Measurements from ENCODE around the gene GRAMD1B. TPM values are rescaled to one million over a fixed set of nuclear protein-coding genes. Genes with fewer than 3 reads are reported as not detected.
A peak's percentile ranks its signal among the peaks of the same experiment; 100 is the strongest.

The GRAMD1B gene
- total RNA-seq, 1 experiment from 2014 or later, result 1.2 TPM

DNA sequence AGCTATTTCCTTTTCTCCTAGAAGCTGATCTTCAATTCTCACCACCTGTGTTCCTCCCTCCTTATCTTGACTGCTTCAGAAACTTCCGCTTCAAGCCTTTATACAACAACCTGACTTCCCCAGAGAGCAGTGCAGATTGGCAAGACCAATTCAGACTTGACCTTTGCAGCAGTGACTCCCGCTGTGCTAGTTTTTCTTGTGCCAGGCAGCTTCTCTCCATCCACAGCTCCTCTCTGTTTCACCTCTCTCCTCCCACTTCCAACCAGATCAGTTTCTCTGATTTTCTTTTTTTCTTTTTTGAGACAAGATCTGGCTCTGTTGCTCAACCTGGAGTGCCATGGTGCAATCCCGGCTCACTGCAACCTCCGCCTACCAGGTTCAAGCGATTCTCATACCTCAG, 74.3 kb downstream of the GRAMD1B start:
- Histone ChIP-seq H3K4me3 (ENCODE audit: low read depth, low read length) (no peak overlapping the region), H3K4me1 (no peaks in the 10 kb centered on the region), H3K27me3 (replicated peaks; ENCODE audit: control insufficient read depth, insufficient read depth, low read length) (no peaks in the 10 kb centered on the region), H3K36me3 (ENCODE audit: control insufficient read depth, insufficient read depth, low read length) (no peaks in the 10 kb centered on the region), H3K9me3 (no peaks in the 10 kb centered on the region)
- peaks cover 24% of the 10 kb centered on the region for H3K27me3 Mint-ChIP-seq (ENCODE audit: insufficient read depth, unreplicated experiment)
- H3K4me3 Mint-ChIP-seq (ENCODE audit: unreplicated experiment), result no peak overlapping the region
- no peaks in the 10 kb centered on the region for H3K9me3 Mint-ChIP-seq (ENCODE audit: unreplicated experiment)
- no peaks in the 10 kb centered on the region for H3K4me1 Mint-ChIP-seq (ENCODE audit: low read depth, unreplicated experiment)
- intact Hi-C loops (cut with micrococcal nuclease; ENCODE audit: unreplicated experiment), result no loop called here
- no peak overlapping the region for H3K27ac Mint-ChIP-seq (ENCODE audit: unreplicated experiment)
- TF ChIP-seq, protein P1, sequence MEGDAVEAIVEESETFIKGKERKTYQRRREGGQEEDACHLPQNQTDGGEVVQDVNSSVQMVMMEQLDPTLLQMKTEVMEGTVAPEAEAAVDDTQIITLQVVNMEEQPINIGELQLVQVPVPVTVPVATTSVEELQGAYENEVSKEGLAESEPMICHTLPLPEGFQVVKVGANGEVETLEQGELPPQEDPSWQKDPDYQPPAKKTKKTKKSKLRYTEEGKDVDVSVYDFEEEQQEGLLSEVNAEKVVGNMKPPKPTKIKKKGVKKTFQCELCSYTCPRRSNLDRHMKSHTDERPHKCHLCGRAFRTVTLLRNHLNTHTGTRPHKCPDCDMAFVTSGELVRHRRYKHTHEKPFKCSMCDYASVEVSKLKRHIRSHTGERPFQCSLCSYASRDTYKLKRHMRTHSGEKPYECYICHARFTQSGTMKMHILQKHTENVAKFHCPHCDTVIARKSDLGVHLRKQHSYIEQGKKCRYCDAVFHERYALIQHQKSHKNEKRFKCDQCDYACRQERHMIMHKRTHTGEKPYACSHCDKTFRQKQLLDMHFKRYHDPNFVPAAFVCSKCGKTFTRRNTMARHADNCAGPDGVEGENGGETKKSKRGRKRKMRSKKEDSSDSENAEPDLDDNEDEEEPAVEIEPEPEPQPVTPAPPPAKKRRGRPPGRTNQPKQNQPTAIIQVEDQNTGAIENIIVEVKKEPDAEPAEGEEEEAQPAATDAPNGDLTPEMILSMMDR (IDR thresholded peaks at IDR 0.05; ENCODE audit: insufficient read depth in 1 of 2, low read depth in 1 of 2, low read length in 1 of 2, severe bottlenecking in 1 of 2, unreplicated experiment in 1 of 2), result no peak
- POLR2A ChIA-PET, result no interaction called here
- H3K36me3 Mint-ChIP-seq (ENCODE audit: insufficient read depth, unreplicated experiment), result no peaks in the 10 kb centered on the region
- no TSS peak for BruUV-seq (replicated peaks)
- CTCF ChIA-PET, result interaction anchor here (0.6 kb wide), 1 partner anchor 11 kb away, joined by 4 read pairs; no protein-coding TSS in a partner anchor
- DNase-seq, result peak in 1 of 2 experiments; percentile 8

DNA sequence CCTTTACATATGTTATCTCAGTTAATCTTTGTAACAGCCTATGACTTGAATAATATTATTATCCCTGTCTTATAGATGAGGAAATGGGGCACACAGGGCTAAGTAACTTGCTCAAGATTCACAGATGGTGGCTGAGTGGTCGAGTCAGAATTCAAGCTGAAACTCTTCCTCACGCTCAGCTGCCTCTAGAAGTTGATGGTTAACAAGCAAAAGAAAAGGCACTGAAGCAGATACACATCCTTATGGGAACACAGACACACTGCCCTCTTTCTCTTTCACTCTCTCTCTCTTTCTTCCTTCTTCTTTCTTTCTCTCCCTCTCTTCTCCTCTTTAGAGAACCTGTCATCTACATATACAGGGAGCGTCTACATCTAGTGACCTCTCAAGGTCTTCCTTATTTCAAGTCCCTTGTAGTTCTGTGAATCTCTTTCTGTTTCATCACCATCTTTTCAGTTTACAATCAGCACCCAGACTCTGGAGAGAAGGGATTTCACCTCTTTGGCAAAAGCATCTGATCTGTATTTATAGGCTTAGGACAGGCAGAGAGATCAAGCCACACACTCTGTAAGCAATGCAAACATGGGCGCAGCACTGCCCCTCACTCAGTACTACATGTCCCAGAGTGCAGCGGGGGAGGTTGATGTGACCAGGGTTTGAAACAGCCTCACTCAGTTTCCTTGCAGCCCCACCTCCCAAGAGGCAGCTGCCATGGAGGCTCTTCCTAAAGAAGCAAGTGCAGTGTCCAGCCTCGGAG, 75.7 kb downstream of the GRAMD1B start:
- Mint-ChIP-seq H3K4me3 (ENCODE audit: unreplicated experiment) (no peak overlapping the region), H3K27me3 (ENCODE audit: insufficient read depth, unreplicated experiment) (peaks cover 24% of the 10 kb centered on the region), H3K36me3 (ENCODE audit: insufficient read depth, unreplicated experiment) (no peaks in the 10 kb centered on the region), H3K4me1 (ENCODE audit: low read depth, unreplicated experiment) (no peaks in the 10 kb centered on the region), H3K27ac (ENCODE audit: unreplicated experiment) (no peak overlapping the region), H3K9me3 (ENCODE audit: unreplicated experiment) (no peaks in the 10 kb centered on the region)
- BruUV-seq (replicated peaks), result no TSS peak
- H3K27me3 ChIP-seq (replicated peaks; ENCODE audit: control insufficient read depth, insufficient read depth, low read length), result no peaks in the 10 kb centered on the region
- no peak overlapping the region for H3K4me3 ChIP-seq (ENCODE audit: low read depth, low read length)
- ChIA-PET POLR2A (no interaction called here), CTCF (no interaction called here)
- no peaks in the 10 kb centered on the region for H3K9me3 ChIP-seq
- intact Hi-C loops (cut with micrococcal nuclease; ENCODE audit: unreplicated experiment), result no loop called here
- TF ChIP-seq, protein P1 (IDR thresholded peaks at IDR 0.05; ENCODE audit: insufficient read depth in 1 of 2, low read depth in 1 of 2, low read length in 1 of 2, severe bottlenecking in 1 of 2, unreplicated experiment in 1 of 2), result no peak
- no peaks in the 10 kb centered on the region for H3K36me3 ChIP-seq (ENCODE audit: control insufficient read depth, insufficient read depth, low read length)
- DNase-seq, result peak; percentile 21 to 53
- H3K4me1 ChIP-seq, result no peaks in the 10 kb centered on the region

DNA sequence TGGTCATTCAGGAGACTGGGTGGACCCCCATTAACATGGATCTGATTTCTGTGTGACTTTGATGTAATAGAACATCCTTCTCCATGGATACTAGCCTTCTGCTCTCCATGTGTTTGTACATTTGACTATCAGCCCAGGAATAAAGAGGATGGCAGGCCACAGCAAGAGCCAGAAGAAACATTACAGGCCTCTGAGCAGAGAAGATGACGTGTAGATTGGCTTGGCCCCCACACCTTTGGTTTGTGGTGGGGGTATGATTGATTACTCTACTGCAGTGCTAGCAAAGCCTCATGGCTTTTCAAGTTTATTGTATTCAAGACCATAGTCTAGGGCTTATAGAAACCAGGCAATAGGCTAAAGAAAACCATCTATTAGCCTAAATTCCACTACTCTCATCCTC, 77.0 kb downstream of the GRAMD1B start:
- H3K27me3 ChIP-seq (replicated peaks; ENCODE audit: control insufficient read depth, insufficient read depth, low read length), result no peaks in the 10 kb centered on the region; the same call in 1 of the 2 replicates
- no peaks in the 10 kb centered on the region for H3K36me3 ChIP-seq (ENCODE audit: control insufficient read depth, insufficient read depth, low read length)
- CTCF ChIA-PET, result interaction anchor here (0.6 kb wide), 1 partner anchor 36 kb away, joined by 3 read pairs; no protein-coding TSS in a partner anchor
- TF ChIP-seq, protein P1 (IDR thresholded peaks at IDR 0.05; ENCODE audit: insufficient read depth in 1 of 2, low read depth in 1 of 2, low read length in 1 of 2, severe bottlenecking in 1 of 2, unreplicated experiment in 1 of 2), result no peak
- Mint-ChIP-seq H3K4me3 (ENCODE audit: unreplicated experiment) (no peak overlapping the region), H3K4me1 (ENCODE audit: low read depth, unreplicated experiment) (no peaks in the 10 kb centered on the region), H3K27me3 (ENCODE audit: insufficient read depth, unreplicated experiment) (peaks cover 28% of the 10 kb centered on the region), H3K9me3 (ENCODE audit: unreplicated experiment) (no peaks in the 10 kb centered on the region), H3K36me3 (ENCODE audit: insufficient read depth, unreplicated experiment) (peaks cover 4% of the 10 kb centered on the region), H3K27ac (ENCODE audit: unreplicated experiment) (no peak overlapping the region)
- intact Hi-C loops (cut with micrococcal nuclease; ENCODE audit: unreplicated experiment), result no loop called here
- H3K4me1 ChIP-seq, result no peaks in the 10 kb centered on the region
- no peaks in the 10 kb centered on the region for H3K9me3 ChIP-seq
- DNase-seq, result no peak
- no peak overlapping the region for H3K4me3 ChIP-seq (ENCODE audit: low read depth, low read length)
- POLR2A ChIA-PET, result no interaction called here
- no TSS peak for BruUV-seq (replicated peaks)

Data from Caco-2 (cell line).